Measurements from ENCODE around the gene WFIKKN1.

The WFIKKN1 gene

GRCh38 chr16:635573-636205 lies 4.9 kb downstream of the WFIKKN1 start:
- DNase-seq (ENCODE audit: low read depth in 2 of 2, low spot score in 1 of 2), result no peak

- DNase-seq (ENCODE audit: low read depth in 2 of 2, low spot score in 1 of 2), result peak; percentile 81 to 84
These were observed 5.7 kb downstream of the WFIKKN1 start, which contains the start of gene METTL26 for GRCh38 chr16:636206-637080. METTL26 (minus strand) TSS chr16:636305; CDS start chr16:636290, 15 bp downstream.

GRCh38 chr16:637081-638018 lies 6.6 kb downstream of the WFIKKN1 start:
- peak; percentile 73 to 77 for DNase-seq (ENCODE audit: low read depth in 2 of 2, low spot score in 1 of 2)

- no peak for DNase-seq (ENCODE audit: low read depth in 2 of 2, low spot score in 1 of 2)
These were observed 7.3 kb downstream of the WFIKKN1 start for GRCh38 chr16:638034-638543.

- DNase-seq (ENCODE audit: low read depth in 2 of 2, low spot score in 1 of 2), result no peak
These were observed 8.1 kb downstream of the WFIKKN1 start for GRCh38 chr16:638836-639235.

GRCh38 chr16:640614-641013 lies 9.8 kb downstream of the WFIKKN1 start:
- no peak for DNase-seq (ENCODE audit: low read depth in 2 of 2, low spot score in 1 of 2)

GRCh38 chr16:641326-642188 lies 10.8 kb downstream of the WFIKKN1 start, which contains the start of gene MCRIP2:
MCRIP2 (plus strand) TSS chr16:641828; CDS start chr16:641992, 164 bp downstream.
- DNase-seq (ENCODE audit: low read depth in 2 of 2, low spot score in 1 of 2), result peak in 1 of 2 donors; percentile 15

- no peak for DNase-seq (ENCODE audit: low read depth in 2 of 2, low spot score in 1 of 2)
These were observed 11.6 kb downstream of the WFIKKN1 start for GRCh38 chr16:642189-643049.

GRCh38 chr16:643050-643368 lies 12.2 kb downstream of the WFIKKN1 start:
- no peak for DNase-seq (ENCODE audit: low read depth in 2 of 2, low spot score in 1 of 2)

GRCh38 chr16:644556-644955 lies 13.8 kb downstream of the WFIKKN1 start:
- DNase-seq (ENCODE audit: low read depth in 2 of 2, low spot score in 1 of 2), result no peak

- DNase-seq (ENCODE audit: low read depth in 2 of 2, low spot score in 1 of 2), result no peak
These were observed 15.3 kb downstream of the WFIKKN1 start for GRCh38 chr16:645852-646678.

GRCh38 chr16:646679-647172 lies 15.9 kb downstream of the WFIKKN1 start:
- DNase-seq (ENCODE audit: low read depth in 2 of 2, low spot score in 1 of 2), result no peak

- no peak for DNase-seq (ENCODE audit: low read depth in 2 of 2, low spot score in 1 of 2)
These were observed 16.6 kb downstream of the WFIKKN1 start for GRCh38 chr16:647173-647902.

GRCh38 chr16:648071-648780 lies 17.4 kb downstream of the WFIKKN1 start:
- DNase-seq (ENCODE audit: low read depth in 2 of 2, low spot score in 1 of 2), result no peak

- DNase-seq (ENCODE audit: low read depth in 2 of 2, low spot score in 1 of 2), result peak; percentile 75 to 86
These were observed 18.2 kb downstream of the WFIKKN1 start, which contains the start of gene WDR90 for GRCh38 chr16:648781-649589. WDR90 (plus strand) TSS chr16:649365; CDS start chr16:649417, 52 bp downstream.

GRCh38 chr16:649631-650030 lies 18.8 kb downstream of the WFIKKN1 start:
- no peak for DNase-seq (ENCODE audit: low read depth in 2 of 2, low spot score in 1 of 2)
